ENCODE results near the gene HSPA4L.

The HSPA4L gene

GRCh38 chr4:127783026-127783769 lies 1.1 kb downstream of the HSPA4L start:
- peak overlapping the region; percentile 88 for H3K4me3 ChIP-seq (ENCODE audit: low read depth, low read length)
- no peak for TF ChIP-seq CTCF (IDR thresholded peaks at IDR 0.05; ENCODE audit: low read depth, low read length, missing control alignments)
- DNase-seq (ENCODE audit: low read depth): no peak

DNA sequence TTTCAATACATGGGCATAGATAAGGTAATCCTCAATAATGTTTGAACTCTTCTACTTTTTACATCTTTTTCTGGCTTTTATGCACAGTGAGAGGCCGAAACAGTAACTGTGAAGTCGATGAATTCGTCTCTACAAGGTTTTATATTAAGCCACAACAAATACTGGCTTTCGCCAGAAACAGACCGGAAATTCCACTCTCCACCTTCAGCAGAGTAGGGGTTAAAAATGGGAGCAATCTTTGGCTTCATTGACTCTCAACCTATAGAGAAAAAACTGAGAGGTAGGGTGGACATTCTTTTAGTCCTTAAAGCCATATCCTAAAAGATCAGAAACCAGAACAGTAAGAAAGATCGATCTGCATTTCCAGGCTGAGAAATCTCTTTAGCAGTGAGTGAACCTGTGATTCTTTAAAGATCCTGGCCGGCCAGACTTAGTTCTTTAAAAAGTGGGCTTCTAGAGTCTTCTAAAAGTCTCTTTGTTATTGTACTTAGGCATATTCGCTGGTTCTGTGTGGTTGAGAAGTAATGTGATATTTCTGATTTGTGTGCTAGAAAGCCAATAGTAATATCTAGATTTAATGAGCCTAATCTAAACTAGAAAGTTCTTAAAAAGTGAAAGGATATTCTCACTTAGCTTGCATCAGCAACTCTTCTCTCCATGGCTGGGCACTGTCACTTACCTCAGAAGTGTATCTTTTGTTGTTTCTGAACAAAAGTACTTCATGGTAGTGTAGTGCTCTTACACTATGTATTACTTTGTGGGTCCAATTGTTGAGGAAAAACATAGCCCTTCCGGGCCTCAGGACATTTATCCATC lies 2.0 kb downstream of the HSPA4L start:
- no peak for TF ChIP-seq CTCF (IDR thresholded peaks at IDR 0.05; ENCODE audit: low read depth, low read length, missing control alignments)
- DNase-seq (ENCODE audit: low read depth): no peak
- H3K4me3 ChIP-seq (ENCODE audit: low read depth, low read length): peak overlapping the region; percentile 29; the same call in 1 of the 2 replicates

DNA sequence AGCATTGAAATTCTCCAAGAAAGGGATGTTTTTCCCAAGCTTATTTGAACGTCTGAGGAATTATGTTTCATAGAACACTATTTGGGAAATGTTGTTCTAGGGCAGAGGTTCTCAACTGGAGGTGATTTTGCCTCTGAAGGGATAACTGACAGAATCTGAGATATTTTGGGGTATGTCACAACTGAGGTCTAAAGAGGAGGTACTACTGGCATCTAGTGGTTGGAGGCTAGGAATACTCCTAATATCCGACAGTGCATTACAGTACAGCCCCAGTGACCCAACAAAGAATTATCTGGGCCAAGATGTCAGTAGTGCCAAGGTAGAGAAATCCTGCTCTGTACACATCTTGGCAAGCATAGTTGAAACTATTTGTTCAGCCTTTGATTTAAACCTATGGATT lies 6.4 kb downstream of the HSPA4L start:
- peak; percentile 8 for TF ChIP-seq CTCF (IDR thresholded peaks at IDR 0.05; ENCODE audit: low read depth, low read length, missing control alignments)
- no peak overlapping the region for H3K4me3 ChIP-seq (ENCODE audit: low read depth, low read length)
- no peak for DNase-seq (ENCODE audit: low read depth)

- no peak for DNase-seq (ENCODE audit: low read depth)
- no peak overlapping the region for H3K4me3 ChIP-seq (ENCODE audit: low read depth, low read length)
Measured at GRCh38 chr4:127791391-127791790, 9.3 kb downstream of the HSPA4L start.

GRCh38 chr4:127793528-127793927 lies 11.4 kb downstream of the HSPA4L start:
- DNase-seq (ENCODE audit: low read depth): no peak
- no peak for TF ChIP-seq CTCF (IDR thresholded peaks at IDR 0.05; ENCODE audit: low read depth, low read length, missing control alignments)
- H3K4me3 ChIP-seq (ENCODE audit: low read depth, low read length): no peak overlapping the region

More at GRCh38 chr4:127791391-127791790, 9.3 kb downstream of the HSPA4L start:
- TF ChIP-seq CTCF (IDR thresholded peaks at IDR 0.05; ENCODE audit: low read depth, low read length, missing control alignments): no peak

- TF ChIP-seq CTCF (IDR thresholded peaks at IDR 0.05; ENCODE audit: low read depth, low read length, missing control alignments): no peak
- H3K4me3 ChIP-seq (ENCODE audit: low read depth, low read length): no peak overlapping the region
Measured at GRCh38 chr4:127799711-127800110, 17.6 kb downstream of the HSPA4L start.

More at GRCh38 chr4:127799711-127800110, 17.6 kb downstream of the HSPA4L start:
- DNase-seq (ENCODE audit: low read depth): no peak
